ENCODE data around the gene DUSP22.

DNA sequence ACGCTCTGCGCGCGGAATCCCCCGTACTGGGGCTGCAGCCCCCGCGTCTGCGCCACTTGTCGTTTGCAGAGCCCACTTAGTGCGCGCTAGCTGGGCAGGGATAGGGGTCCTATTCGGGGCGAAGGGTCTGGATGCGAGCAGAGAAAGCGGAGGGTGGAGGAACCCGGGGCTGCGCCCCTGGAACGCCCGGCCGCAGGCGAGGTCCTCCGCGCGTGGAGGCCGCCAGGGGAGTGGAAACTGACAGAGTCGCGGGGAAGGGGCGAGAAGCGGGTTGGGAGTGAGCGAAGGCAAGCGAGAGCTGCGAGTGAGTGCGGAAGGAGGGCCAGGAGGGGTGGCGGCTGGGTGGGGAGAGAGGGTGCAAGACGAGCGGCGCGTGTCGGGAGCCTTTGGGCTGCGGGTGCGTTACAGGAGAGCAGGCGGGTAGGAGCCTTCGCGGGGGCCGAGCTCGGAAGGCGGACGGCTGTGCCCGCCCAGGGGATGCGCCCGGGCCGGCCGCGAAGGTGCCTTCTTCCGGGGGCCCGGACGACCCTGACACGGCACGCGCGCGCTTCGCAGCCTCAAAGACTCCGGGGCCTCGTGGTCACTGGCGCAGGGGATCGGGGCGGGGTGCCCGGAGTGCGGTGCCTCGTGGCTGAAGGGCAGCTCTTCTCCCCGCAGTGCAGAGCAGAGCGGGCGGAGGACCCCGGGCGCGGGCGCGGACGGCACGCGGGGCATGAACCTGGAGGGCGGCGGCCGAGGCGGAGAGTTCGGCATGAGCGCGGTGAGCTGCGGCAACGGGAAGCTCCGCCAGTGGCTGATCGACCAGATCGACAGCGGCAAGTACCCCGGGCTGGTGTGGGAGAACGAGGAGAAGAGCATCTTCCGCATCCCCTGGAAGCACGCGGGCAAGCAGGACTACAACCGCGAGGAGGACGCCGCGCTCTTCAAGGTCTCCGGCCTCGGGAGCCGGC lies 100.4 kb downstream of the DUSP22 start:
- TF ChIP-seq, protein P1, sequence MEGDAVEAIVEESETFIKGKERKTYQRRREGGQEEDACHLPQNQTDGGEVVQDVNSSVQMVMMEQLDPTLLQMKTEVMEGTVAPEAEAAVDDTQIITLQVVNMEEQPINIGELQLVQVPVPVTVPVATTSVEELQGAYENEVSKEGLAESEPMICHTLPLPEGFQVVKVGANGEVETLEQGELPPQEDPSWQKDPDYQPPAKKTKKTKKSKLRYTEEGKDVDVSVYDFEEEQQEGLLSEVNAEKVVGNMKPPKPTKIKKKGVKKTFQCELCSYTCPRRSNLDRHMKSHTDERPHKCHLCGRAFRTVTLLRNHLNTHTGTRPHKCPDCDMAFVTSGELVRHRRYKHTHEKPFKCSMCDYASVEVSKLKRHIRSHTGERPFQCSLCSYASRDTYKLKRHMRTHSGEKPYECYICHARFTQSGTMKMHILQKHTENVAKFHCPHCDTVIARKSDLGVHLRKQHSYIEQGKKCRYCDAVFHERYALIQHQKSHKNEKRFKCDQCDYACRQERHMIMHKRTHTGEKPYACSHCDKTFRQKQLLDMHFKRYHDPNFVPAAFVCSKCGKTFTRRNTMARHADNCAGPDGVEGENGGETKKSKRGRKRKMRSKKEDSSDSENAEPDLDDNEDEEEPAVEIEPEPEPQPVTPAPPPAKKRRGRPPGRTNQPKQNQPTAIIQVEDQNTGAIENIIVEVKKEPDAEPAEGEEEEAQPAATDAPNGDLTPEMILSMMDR (IDR thresholded peaks at IDR 0.05), result no peak
- TF ChIP-seq POLR2A (IDR thresholded peaks at IDR 0.05) (no peak), EP300 (IDR thresholded peaks at IDR 0.05; ENCODE audit: low read depth) (no peak), POLR2AphosphoS5 (IDR thresholded peaks at IDR 0.05) (no peak)
